Ramos (cell line): ENCODE data around the gene FGF5.
"Not testable (repeated sequence)": the region's sequence is repeated elsewhere in the genome, so short reads cannot be mapped to it uniquely, and the experiment has no call there.

Source experiments
- in situ Hi-C: fragments of 300-500 bp; cut with MboI; formaldehyde crosslinking; loops from one replicate; pipeline ENCODE4 v1.14.3; 2022; ENCODE audit warnings: low sequenced_read_pairs; ENCODE audit not compliant: unreplicated experiment

Gene FGF5

GRCh38 chr4:80286451-80286850, 20.0 kb downstream of the FGF5 start:
- in situ Hi-C loops: no loop called here

- in situ Hi-C loops: not testable (repeated sequence)
Observed at GRCh38 chr4:80290665-80291064, 24.2 kb downstream of the FGF5 start.

GRCh38 chr4:80294206-80294605, 27.7 kb downstream of the FGF5 start:
- in situ Hi-C loops: no loop called here

- in situ Hi-C loops: no loop called here
Observed at GRCh38 chr4:80295336-80295735, 28.9 kb downstream of the FGF5 start.

GRCh38 chr4:80295826-80296225, 29.4 kb downstream of the FGF5 start:
- in situ Hi-C loops: no loop called here

- in situ Hi-C loops: no loop called here
Observed at GRCh38 chr4:80301884-80302283, 35.4 kb downstream of the FGF5 start.

- in situ Hi-C loops: no loop called here
Observed at GRCh38 chr4:80302616-80303223, 36.3 kb downstream of the FGF5 start.

GRCh38 chr4:80305466-80305865, 39.0 kb downstream of the FGF5 start:
- in situ Hi-C loops: no loop called here

- in situ Hi-C loops: no loop called here
Observed at GRCh38 chr4:80306260-80306659, 39.8 kb downstream of the FGF5 start.

- in situ Hi-C loops: no loop called here
Observed at GRCh38 chr4:80307183-80307735, 40.8 kb downstream of the FGF5 start.

GRCh38 chr4:80307774-80308465, 41.5 kb downstream of the FGF5 start:
- in situ Hi-C loops: no loop called here

- in situ Hi-C loops: no loop called here
Observed at GRCh38 chr4:80308466-80308822, 42.0 kb downstream of the FGF5 start.

GRCh38 chr4:80309294-80310004, 43.0 kb downstream of the FGF5 start:
- in situ Hi-C loops: no loop called here

- in situ Hi-C loops: no loop called here
Observed at GRCh38 chr4:80311130-80311529, 44.7 kb downstream of the FGF5 start.

GRCh38 chr4:80312124-80312523, 45.7 kb downstream of the FGF5 start:
- in situ Hi-C loops: no loop called here

- in situ Hi-C loops: no loop called here
Observed at GRCh38 chr4:80313627-80314026, 47.2 kb downstream of the FGF5 start.

GRCh38 chr4:80315848-80316247, 49.4 kb downstream of the FGF5 start:
- in situ Hi-C loops: not testable (repeated sequence)

- in situ Hi-C loops: no loop called here
Observed at GRCh38 chr4:80321341-80321740, 54.9 kb downstream of the FGF5 start.

GRCh38 chr4:80321776-80322175, 55.3 kb downstream of the FGF5 start:
- in situ Hi-C loops: no loop called here

- in situ Hi-C loops: no loop called here
Observed at GRCh38 chr4:80322716-80323115, 56.3 kb downstream of the FGF5 start.

- in situ Hi-C loops: no loop called here
Observed at GRCh38 chr4:80324171-80324570, 57.7 kb downstream of the FGF5 start.
